Lower lobe of right lung (tissue), 2 donors: Measurements from ENCODE around the gene ANKS6. TPM values are rescaled to one million over a fixed set of nuclear protein-coding genes. Genes with fewer than 3 reads are reported as not detected.

ENCODE experiments used
- ATAC-seq, 2 donors: fragments of 200-7000 bp; cut with Tn5 transposase; one replicate each; pipeline ENCODE4 v1.9.1; 2020 to 2022; ENCODE audit warnings: mild to moderate bottlenecking in 2 of 2, moderate library complexity in 2 of 2
- DNase-seq: peaks from one replicate; pipeline ENCODE4 v3.0.0-alpha.2; 2020
- H3K27ac ChIP-seq: fragments of 200-600 bp; one replicate; pipeline ENCODE4 v1.8.0; 2022
- H3K27me3 ChIP-seq: fragments of 200-600 bp; one replicate; pipeline ENCODE4 v1.8.0; 2022; ENCODE audit warnings: low read depth
- H3K36me3 ChIP-seq: fragments of 200-600 bp; one replicate; pipeline ENCODE4 v1.8.0; 2022; ENCODE audit warnings: mild to moderate bottlenecking
- H3K4me1 ChIP-seq: fragments of 200-600 bp; one replicate; pipeline ENCODE4 v1.8.0; 2022
- H3K4me3 ChIP-seq: fragments of 200-600 bp; one replicate; pipeline ENCODE4 v1.8.0; 2022; ENCODE audit warnings: mild to moderate bottlenecking
- H3K9me3 ChIP-seq: fragments of 200-600 bp; one replicate; pipeline ENCODE4 v1.8.0; 2022
- intact Hi-C: fragments of 100-400 bp; cut with DNase I; formaldehyde crosslinking; loops from one replicate; pipeline ENCODE4 v1.11.0; 2022
- total RNA-seq: library from RNA; stranded (reverse); fragmentation: NEBNext Ultra II Directional; extraction: Animal tissue kit (Norgen Biotek cat#: 25700); gene quantifications from one replicate; pipeline ENCODE4 v1.2.1, GENCODE V29; 2021
- TF ChIP-seq, protein P1 (sequence below): fragments of 200-600 bp; IDR thresholded peaks from one replicate; pipeline ENCODE4 v1.8.0; 2022; ENCODE audit warnings: antibody characterized with exemption, mild to moderate bottlenecking
- donor health status: DM: no; HTN: yes; CAD: no; lungs with severe emphysema.

The ANKS6 gene
- total RNA-seq, 1 donor from 2014 or later, result 16.5 TPM

DNA sequence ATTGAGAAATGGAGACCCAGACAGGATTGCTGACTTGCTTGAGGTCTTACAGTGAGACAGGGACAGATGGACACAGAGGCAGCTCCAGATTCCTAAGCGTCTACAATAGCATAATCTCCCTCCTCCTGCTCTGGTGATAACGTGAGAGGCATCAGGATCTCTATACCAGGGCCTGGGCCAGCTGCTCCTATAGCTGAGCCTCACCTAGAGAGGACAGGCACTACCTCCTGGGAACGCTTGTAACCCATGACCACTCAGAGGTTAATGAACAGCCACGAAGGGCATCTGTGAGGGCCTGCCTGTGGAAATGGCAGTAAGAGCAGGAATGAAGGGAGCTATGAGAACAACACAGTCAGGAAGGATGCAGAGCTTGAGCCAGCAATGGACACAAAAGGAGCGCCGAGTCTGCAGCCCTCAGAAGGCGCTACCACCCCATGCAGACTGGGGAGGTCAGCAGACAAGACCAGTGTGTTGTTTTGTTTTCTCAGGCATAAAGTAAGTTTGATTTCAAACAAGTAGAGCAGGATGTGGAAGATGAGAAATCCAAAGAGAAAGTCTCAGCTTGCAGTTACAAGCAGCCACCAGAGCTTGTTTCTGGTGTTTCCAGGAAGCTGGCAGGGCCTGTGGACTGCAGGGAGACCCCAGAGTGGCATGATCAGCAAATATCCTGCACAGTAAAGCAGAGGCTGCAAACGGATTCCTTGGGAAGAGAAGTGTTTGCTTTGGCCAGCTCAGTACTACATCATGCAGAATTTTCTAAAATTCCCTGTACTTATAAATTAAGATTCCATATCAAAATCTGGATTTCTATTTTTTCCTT is 17.4 kb downstream of the ANKS6 start:
- peaks cover 13% of the 10 kb centered on the region for H3K36me3 ChIP-seq
- no peak for DNase-seq

GRCh38 chr9:98778251-98778650 is 18.1 kb downstream of the ANKS6 start:
- ATAC-seq, result no peak

More for the DNA sequence above, 17.4 kb downstream of the ANKS6 start:
- no peak overlapping the region for H3K27ac ChIP-seq
- no peaks in the 10 kb centered on the region for H3K9me3 ChIP-seq
- TF ChIP-seq, protein P1, sequence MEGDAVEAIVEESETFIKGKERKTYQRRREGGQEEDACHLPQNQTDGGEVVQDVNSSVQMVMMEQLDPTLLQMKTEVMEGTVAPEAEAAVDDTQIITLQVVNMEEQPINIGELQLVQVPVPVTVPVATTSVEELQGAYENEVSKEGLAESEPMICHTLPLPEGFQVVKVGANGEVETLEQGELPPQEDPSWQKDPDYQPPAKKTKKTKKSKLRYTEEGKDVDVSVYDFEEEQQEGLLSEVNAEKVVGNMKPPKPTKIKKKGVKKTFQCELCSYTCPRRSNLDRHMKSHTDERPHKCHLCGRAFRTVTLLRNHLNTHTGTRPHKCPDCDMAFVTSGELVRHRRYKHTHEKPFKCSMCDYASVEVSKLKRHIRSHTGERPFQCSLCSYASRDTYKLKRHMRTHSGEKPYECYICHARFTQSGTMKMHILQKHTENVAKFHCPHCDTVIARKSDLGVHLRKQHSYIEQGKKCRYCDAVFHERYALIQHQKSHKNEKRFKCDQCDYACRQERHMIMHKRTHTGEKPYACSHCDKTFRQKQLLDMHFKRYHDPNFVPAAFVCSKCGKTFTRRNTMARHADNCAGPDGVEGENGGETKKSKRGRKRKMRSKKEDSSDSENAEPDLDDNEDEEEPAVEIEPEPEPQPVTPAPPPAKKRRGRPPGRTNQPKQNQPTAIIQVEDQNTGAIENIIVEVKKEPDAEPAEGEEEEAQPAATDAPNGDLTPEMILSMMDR, result no peak
- intact Hi-C loops, result no loop called here
- H3K27me3 ChIP-seq, result no peaks in the 10 kb centered on the region
- no peak overlapping the region for H3K4me3 ChIP-seq
- peaks cover 15% of the 10 kb centered on the region for H3K4me1 ChIP-seq
- ATAC-seq, result peak; percentile 34 to 64

GRCh38 chr9:98777618-98778017 is 18.7 kb downstream of the ANKS6 start:
- no peak for ATAC-seq
- TF ChIP-seq, protein P1, result no peak
- intact Hi-C loops, result no loop called here

More at GRCh38 chr9:98778251-98778650, 18.1 kb downstream of the ANKS6 start:
- Histone ChIP-seq H3K4me1 (peaks cover 15% of the 10 kb centered on the region), H3K9me3 (no peaks in the 10 kb centered on the region), H3K36me3 (peaks cover 20% of the 10 kb centered on the region), H3K27me3 (no peaks in the 10 kb centered on the region), H3K27ac (no peak overlapping the region), H3K4me3 (no peak overlapping the region)
- TF ChIP-seq, protein P1, result no peak
- intact Hi-C loops, result no loop called here
- DNase-seq, result no peak

DNA sequence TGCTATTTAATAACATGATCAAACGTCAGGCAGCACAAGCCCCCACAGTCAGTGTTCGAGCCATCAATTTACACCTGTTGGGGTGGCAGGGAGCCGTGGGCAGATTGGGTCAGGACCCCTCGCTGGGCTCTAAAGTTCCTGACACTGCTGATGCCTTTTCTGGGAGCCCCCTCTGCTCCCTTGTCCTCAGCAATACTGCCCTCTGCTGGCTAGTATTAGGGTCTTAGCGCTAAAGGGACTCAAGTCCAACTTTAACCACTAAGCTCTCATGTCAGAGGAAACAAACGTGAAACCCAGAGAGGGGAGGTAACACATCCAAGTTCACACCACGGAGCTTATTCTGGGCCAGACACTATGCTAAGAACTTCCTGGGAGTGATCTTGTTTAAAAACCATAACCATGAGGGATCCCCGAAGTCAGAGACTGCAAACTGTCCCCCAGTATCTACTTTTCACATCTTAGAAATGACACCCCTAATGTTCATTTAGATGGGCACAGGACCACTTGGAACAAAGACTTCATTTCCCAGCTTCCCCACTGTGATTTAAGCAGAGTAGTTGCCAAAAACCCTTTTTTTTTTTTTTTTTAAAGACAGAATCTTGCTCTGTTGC is 20.4 kb downstream of the ANKS6 start:
- ATAC-seq (peak; percentile 35 to 43), DNase-seq (no peak)
- Histone ChIP-seq H3K4me1 (peaks cover 4% of the 10 kb centered on the region), H3K4me3 (no peak overlapping the region), H3K9me3 (no peaks in the 10 kb centered on the region), H3K27ac (no peak overlapping the region), H3K36me3 (peaks cover 38% of the 10 kb centered on the region), H3K27me3 (no peaks in the 10 kb centered on the region)
- TF ChIP-seq, protein P1, result peak; percentile 69
- intact Hi-C loops, result no loop called here

More at GRCh38 chr9:98777618-98778017, 18.7 kb downstream of the ANKS6 start:
- no peak for DNase-seq
- H3K27ac ChIP-seq, result no peak overlapping the region
- no peaks in the 10 kb centered on the region for H3K27me3 ChIP-seq
- H3K4me1 ChIP-seq, result peaks cover 13% of the 10 kb centered on the region
- no peaks in the 10 kb centered on the region for H3K9me3 ChIP-seq
- H3K36me3 ChIP-seq, result peaks cover 25% of the 10 kb centered on the region
- no peak overlapping the region for H3K4me3 ChIP-seq

DNA sequence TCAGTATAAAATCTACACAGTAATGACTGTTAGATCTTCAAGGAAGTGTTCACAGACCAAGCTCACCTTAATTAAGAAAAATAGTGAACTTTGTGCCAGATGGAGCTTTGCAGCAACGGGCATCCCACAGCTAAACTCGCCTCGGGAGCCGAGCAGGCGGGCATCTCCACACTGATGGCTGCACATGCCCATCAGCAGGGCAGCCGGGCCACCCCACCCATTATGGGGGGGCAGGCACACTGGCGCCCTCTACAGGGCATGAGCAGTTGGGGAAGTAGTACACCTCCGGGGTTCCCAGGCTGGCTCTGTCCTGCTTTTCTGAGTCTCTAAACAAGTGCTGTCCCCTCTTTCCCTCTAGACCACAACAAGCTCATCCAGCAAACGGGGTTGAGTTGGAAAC is 21.6 kb downstream of the ANKS6 start:
- Histone ChIP-seq H3K27me3 (no peaks in the 10 kb centered on the region), H3K4me3 (no peak overlapping the region), H3K4me1 (no peaks in the 10 kb centered on the region), H3K36me3 (peaks cover 50% of the 10 kb centered on the region), H3K9me3 (no peaks in the 10 kb centered on the region), H3K27ac (no peak overlapping the region)
- ATAC-seq (peak; percentile 32 to 64), DNase-seq (no peak)
- TF ChIP-seq, protein P1, result peak; percentile 41
- intact Hi-C loops, result no loop called here
